ENCODE data around the gene CARS2. TPM values are rescaled to one million over a fixed set of nuclear protein-coding genes. Genes with fewer than 3 reads are reported as not detected.
"Not testable (repeated sequence)": the region's sequence is repeated elsewhere in the genome, so short reads cannot be mapped to it uniquely, and the experiment has no call there.

CARS2 gene
- total RNA-seq, 6 experiments from 2014 or later = 22.0 to 53.2 (median 27.3) TPM

- no peak for ATAC-seq
- DNase-seq = no peak
- Histone ChIP-seq H3K27ac (no peak overlapping the region), H3K27me3 (no peaks in the 10 kb centered on the region), H3K4me1 (peaks cover 0 to 11% (median 0%) of the 10 kb centered on the region in 4 donors), H3K9me3 (no peaks in the 10 kb centered on the region), H3K36me3 (peaks cover 0 to 30% (median 7%) of the 10 kb centered on the region in 4 donors), H3K4me3 (no peak overlapping the region)
- TF ChIP-seq POLR2A (IDR thresholded peaks at IDR 0.05) = no peak
- no peak for TF ChIP-seq CTCF (IDR thresholded peaks at IDR 0.05)
- intact Hi-C loops (cut with DNase I) = no loop called here
- WGBS (ENCODE audit: insufficient coverage, low coverage, low lambda C conversion rate, missing lambda C conversion rate) = 74% methylated on average over 3 of the region's 15 CpGs
Measured at GRCh38 chr13:110702591-110703526, 3.1 kb downstream of the CARS2 start.

- H3K27me3 ChIP-seq = no peaks in the 10 kb centered on the region
- peaks cover 0 to 34% (median 11%) of the 10 kb centered on the region in 4 donors for H3K36me3 ChIP-seq
- no peaks in the 10 kb centered on the region for H3K9me3 ChIP-seq
- 21% methylated on average over 3 of the region's 3 CpGs for WGBS (ENCODE audit: insufficient coverage, low coverage, low lambda C conversion rate, missing lambda C conversion rate)
- intact Hi-C loops (cut with DNase I) = no loop called here
- TF ChIP-seq POLR2A (IDR thresholded peaks at IDR 0.05) (no peak), CTCF (IDR thresholded peaks at IDR 0.05) (no peak)
- H3K4me1 ChIP-seq = peaks cover 0 to 11% (median 0%) of the 10 kb centered on the region in 4 donors
- no peak for DNase-seq
- ATAC-seq = no peak
- H3K4me3 ChIP-seq = no peak overlapping the region
- no peak overlapping the region for H3K27ac ChIP-seq
Measured at GRCh38 chr13:110702089-110702488, 3.8 kb downstream of the CARS2 start.

- ATAC-seq; H3K27me3 ChIP-seq; H3K27ac ChIP-seq; DNase-seq; H3K9me3 ChIP-seq; intact Hi-C loops (cut with DNase I); H3K4me3 ChIP-seq: not testable (repeated sequence)
- Histone ChIP-seq H3K36me3 (peaks cover 0 to 37% (median 12%) of the 10 kb centered on the region in 4 donors), H3K4me1 (peaks cover 0 to 11% (median 0%) of the 10 kb centered on the region in 4 donors)
- 87% methylated on average over 6 of the region's 7 CpGs for WGBS (ENCODE audit: insufficient coverage, low coverage, low lambda C conversion rate, missing lambda C conversion rate)
Measured at GRCh38 chr13:110701061-110701460, 4.9 kb downstream of the CARS2 start.

GRCh38 chr13:110700641-110701040, 5.3 kb downstream of the CARS2 start:
- no peak for ATAC-seq
- 91% methylated on average over 8 of the region's 8 CpGs for WGBS (ENCODE audit: insufficient coverage, low coverage, low lambda C conversion rate, missing lambda C conversion rate)
- no peak for DNase-seq
- intact Hi-C loops (cut with DNase I) = no loop called here
- Histone ChIP-seq H3K9me3 (no peaks in the 10 kb centered on the region), H3K4me1 (peaks cover 0 to 11% (median 0%) of the 10 kb centered on the region in 4 donors), H3K27ac (no peak overlapping the region), H3K4me3 (no peak overlapping the region), H3K36me3 (peaks cover 0 to 37% (median 12%) of the 10 kb centered on the region in 4 donors), H3K27me3 (no peaks in the 10 kb centered on the region)
- TF ChIP-seq POLR2A (IDR thresholded peaks at IDR 0.05) (no peak), CTCF (IDR thresholded peaks at IDR 0.05) (no peak)

GRCh38 chr13:110700186-110700585, 5.7 kb downstream of the CARS2 start:
- Histone ChIP-seq H3K27me3 (no peaks in the 10 kb centered on the region), H3K27ac (no peak overlapping the region), H3K36me3 (peaks cover 0 to 37% (median 15%) of the 10 kb centered on the region in 4 donors), H3K9me3 (no peaks in the 10 kb centered on the region), H3K4me1 (peaks cover 0 to 7% (median 0%) of the 10 kb centered on the region in 4 donors), H3K4me3 (no peak overlapping the region)
- 96% methylated on average over 12 of the region's 14 CpGs for WGBS (ENCODE audit: insufficient coverage, low coverage, low lambda C conversion rate, missing lambda C conversion rate)
- DNase-seq = no peak
- intact Hi-C loops (cut with DNase I) = no loop called here
- peak in 1 of 4 donors; percentile 20 for ATAC-seq
- TF ChIP-seq CTCF (IDR thresholded peaks at IDR 0.05) (no peak), POLR2A (IDR thresholded peaks at IDR 0.05) (no peak)
